HG03378 (cell line): ENCODE data around the gene RIPOR1.

Experiments used
- ATAC-seq: cut with Tn5 transposase; IDR thresholded peaks from one replicate; pipeline ENCODE4 v1.9.1; 2021; ENCODE audit warnings: mild to moderate bottlenecking, moderate library complexity; ENCODE audit not compliant: unreplicated experiment

RIPOR1 gene

GRCh38 chr16:67539691-67540635, 11.3 kb downstream of the RIPOR1 start:
- no peak for ATAC-seq

DNA sequence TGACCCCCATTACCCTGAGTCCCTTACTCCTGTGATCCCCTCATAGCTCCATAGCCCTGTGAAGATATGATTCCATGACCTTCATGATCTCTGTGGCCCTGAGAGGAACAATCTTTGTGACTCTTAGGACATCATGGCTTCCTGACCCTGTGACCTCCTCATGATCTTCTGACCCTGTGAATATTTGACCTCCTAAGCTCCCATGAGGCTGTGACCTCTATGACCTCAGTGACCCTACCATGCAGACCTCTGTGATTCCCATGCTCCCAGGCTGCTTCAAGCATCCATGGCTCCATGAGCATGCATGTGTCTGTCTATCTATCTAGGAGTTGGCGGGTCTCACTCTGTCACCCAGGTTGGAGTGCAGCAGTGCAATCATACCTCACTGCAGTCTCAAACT, 12.1 kb downstream of the RIPOR1 start:
- ATAC-seq = no peak

DNA sequence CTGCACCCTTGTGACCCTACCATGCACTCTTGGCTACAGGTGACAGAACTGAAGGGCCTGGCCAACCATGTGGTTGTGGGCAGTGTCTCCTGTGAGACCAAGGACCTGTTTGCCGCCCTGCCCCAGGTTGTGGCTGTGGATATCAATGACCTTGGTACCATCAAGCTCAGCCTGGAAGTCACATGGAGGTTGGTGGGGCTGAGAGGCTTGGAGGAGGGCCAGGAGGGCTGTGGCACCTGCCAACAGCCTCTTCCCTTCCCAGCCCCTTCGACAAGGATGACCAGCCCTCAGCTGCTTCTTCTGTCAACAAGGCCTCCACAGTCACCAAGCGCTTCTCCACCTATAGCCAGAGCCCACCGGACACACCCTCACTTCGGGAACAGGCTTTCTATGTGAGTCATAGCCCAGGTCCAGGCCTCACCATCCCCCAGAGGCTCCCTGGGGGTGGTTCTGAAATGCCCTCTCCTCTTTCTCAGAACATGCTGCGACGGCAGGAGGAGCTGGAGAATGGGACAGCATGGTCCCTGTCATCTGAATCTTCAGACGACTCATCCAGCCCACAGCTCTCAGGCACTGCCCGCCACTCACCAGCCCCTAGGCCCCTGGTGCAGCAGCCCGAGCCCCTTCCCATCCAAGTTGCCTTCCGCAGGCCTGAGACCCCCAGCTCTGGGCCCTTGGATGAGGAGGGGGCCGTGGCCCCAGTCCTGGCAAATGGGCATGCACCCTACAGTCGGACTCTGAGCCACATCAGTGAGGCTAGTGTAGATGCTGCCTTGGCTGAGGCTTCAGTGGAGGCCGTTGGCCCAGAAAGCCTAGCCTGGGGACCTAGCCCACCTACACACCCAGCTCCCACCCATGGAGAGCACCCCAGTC, 13.0 kb downstream of the RIPOR1 start:
- no peak for ATAC-seq

- ATAC-seq = no peak
Measured at GRCh38 chr16:67542464-67542863, 13.8 kb downstream of the RIPOR1 start.

- ATAC-seq = no peak
Measured at GRCh38 chr16:67543036-67543435, 14.4 kb downstream of the RIPOR1 start.

DNA sequence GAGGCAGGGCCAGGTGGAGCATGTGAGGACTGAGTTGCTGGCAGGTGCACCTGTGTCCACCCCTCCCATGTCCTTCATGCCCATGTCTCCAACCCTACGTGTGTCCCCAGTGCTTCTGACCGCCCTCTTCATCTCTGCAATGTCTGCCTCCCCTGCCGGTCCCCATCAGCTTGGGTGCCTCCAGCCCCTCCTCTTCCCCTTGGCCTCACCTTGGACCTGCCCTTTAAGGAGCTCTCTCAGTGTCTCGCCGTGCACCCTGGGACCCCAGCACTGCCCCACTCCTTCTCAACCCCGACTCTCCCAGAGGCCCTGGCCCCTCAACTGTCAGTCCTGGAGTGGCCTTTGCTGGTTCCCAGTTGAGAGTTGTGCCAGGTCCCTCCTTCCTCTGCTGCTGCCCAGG, 15.0 kb downstream of the RIPOR1 start:
- no peak for ATAC-seq

GRCh38 chr16:67544329-67544841, 15.8 kb downstream of the RIPOR1 start:
- no peak for ATAC-seq

- no peak for ATAC-seq
Measured at GRCh38 chr16:67544844-67545664, 16.4 kb downstream of the RIPOR1 start.

DNA sequence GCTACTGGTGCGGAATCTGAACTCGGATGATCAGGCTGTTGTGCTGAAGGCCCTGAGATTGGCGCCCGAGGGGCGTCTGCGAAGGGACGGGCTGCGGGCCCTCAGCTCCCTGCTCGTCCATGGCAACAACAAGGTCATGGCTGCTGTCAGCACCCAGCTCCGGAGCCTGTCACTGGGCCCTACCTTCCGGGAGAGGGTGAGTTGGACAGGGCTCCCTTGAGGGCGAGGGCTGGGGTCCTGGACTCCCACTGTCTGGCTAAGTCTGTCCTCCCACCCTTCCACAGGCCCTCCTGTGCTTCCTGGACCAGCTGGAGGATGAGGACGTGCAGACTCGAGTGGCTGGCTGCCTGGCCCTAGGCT, 17.0 kb downstream of the RIPOR1 start:
- ATAC-seq = no peak

GRCh38 chr16:67546091-67546501, 17.5 kb downstream of the RIPOR1 start:
- ATAC-seq = no peak

DNA sequence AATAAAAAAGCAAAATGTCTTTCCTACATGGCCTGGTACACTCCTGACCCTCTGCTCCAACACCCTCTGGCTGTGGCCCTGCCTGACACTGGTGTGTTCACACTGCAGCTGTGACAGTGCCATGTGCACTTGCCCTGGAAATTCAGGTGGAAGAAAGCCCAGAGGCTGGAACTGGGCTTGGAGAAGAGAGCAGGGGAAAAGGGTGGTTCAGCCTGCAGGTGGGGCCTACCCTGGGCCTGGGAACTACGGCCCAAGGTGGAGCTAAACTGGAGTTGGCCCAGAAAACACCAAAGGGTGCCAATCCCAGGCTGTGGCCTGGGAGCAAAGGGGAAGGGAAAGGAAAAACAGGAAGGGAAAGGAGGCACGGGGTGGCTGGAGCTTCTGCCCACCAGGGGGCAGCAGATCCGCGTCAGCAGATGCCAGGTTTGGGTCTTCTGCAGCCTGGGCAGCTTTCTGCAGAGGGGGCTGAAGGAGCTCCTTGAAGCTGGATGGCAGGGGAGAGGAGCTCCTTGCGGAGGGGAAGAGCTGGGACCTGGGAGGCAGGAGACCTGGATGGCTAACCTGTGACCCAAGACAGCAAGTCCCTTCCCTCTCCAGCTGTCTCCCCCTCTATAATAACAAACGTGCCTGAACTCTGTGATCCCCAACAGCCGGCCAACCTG, 18.3 kb downstream of the RIPOR1 start:
- ATAC-seq = no peak

DNA sequence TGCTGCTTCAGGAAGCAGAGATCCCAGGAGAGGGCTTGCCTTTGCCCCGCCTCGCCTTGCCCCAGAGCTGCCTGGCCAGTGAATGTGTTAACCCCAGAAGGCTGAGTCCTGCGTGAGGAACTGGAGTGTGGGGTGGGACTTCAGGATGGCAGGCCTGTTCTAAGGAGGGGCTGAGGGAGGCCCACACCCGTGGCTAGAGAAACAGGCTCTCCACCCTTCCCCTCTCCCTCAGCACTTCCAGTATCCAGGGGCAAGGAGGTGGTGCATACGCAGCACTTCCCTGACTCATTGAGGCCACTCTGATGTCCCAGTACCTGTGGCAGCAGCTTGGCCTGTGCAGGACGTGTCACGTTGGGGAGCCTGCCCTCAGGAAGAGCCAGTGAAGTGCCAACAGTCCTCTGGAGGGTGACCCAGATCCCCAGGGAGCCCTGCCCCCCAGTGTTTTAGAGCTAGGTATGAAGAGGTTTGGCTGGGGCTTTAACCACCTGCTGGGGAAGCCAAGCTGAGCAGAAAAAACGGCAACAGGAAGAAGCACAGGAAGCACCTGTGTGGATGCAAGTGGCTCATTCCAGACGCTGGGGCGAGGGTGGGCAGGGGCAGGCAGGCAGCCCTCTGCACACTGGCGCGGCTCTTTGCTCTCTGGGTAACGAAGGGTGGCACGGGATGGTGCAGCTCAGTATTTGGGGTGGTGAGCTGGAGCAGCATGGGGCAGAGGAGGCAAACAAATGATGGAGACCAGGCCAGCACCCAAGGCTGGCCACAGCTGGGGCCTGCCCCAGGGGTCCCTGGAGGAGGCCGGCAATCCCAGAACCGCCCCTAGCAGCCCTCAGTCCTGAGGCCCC, 19.0 kb downstream of the RIPOR1 start:
- ATAC-seq = no peak

- no peak for ATAC-seq
Measured at GRCh38 chr16:67548265-67549126, 19.9 kb downstream of the RIPOR1 start.

DNA sequence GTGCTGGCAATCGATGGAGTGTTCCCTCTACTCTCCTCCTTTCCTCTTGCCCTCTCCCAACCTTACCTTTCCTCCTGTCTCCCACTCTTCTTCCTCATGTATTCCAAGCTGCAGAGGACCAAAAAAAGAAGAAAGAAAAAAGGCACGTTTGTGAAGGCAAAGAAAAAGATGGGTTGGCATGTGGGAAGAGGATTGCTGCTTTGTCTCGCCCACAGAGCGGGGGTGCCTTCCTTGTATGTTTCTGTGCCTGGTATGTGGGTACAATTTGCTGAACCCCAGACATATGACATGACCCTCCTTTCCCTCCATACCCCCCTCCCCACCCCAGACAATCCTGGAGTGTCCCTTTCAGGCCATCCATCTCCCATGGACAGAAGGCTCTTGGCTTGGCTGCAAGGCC, 20.6 kb downstream of the RIPOR1 start:
- ATAC-seq = no peak

DNA sequence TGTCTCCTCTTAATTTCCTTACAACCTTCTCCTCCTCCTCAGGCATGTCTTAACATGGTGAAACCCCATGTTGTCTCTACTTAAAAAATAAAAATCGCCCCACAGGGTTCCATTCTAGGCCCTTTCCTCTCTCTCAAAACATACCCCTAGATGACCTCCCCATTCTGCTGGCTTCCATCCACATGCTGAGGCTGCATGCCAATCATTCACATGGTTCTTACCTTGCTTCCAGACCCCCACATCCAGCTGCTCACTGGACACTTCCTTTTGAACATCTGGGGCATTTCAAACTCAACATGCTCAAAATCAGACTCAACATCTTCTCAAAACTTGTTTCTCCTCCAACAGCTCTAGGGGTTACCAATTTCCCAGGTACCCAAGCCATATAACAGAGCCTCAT, 21.3 kb downstream of the RIPOR1 start:
- ATAC-seq = no peak

DNA sequence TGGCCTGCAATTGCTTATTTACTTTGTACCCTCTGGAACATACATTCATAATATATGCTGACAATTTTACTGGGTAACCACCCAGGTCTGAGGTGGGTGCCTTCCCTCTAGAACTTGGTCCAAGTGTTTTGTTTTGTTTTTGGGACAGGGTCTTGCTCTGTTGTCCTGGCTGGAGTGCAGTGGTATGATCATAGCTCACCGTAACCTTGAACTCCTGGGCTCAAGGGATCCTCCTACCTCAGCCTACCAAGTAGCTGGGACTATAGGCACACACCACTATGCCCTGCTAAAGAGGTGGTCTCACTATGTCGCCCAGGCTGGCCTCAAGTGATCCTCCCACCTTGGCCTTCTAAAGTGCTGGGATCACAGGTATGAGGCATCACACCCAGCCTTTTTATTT, 22.5 kb downstream of the RIPOR1 start:
- ATAC-seq = no peak

DNA sequence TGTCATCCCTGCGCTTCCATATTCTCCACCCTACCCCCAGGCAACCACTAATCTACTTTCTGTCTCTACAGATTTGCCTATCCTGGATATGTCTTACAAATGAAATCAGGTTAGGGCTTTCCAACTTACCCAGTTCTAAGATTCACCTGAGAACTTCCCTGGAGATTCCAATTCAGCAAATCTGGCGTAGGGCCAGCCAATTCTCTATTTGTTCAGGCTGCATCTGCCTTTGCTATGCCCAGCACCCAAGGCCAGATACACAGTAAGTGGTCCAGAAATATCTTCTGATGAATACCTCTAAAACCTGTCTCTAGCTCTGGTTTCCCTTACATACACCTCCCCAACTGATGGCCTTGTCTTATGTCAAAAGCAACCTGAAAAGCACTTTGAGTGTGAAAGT, 23.3 kb downstream of the RIPOR1 start:
- no peak for ATAC-seq

- no peak for ATAC-seq
Measured at GRCh38 chr16:67552476-67552875, 23.8 kb downstream of the RIPOR1 start.
